22Rv1 (cell line): ENCODE results near the gene NPIPB2.

ENCODE experiments used
- CTCF ChIP-seq: fragments of 450-650 bp; IDR thresholded peaks from 2 replicates; pipeline ENCODE4 v1.5.1; 2017; ENCODE audit warnings: mild to moderate bottlenecking
- ZFX ChIP-seq: fragments of 450-650 bp; IDR thresholded peaks from 2 replicates; pipeline ENCODE4 v1.6.1; 2017; ENCODE audit warnings: antibody characterized with exemption, borderline replicate concordance

GRCh38 chr16:11985250-11985649 lies 43.4 kb upstream of the NPIPB2 start:
- TF ChIP-seq CTCF (no peak), ZFX (no peak)
